ENCODE data around the gene A1CF.

DNA sequence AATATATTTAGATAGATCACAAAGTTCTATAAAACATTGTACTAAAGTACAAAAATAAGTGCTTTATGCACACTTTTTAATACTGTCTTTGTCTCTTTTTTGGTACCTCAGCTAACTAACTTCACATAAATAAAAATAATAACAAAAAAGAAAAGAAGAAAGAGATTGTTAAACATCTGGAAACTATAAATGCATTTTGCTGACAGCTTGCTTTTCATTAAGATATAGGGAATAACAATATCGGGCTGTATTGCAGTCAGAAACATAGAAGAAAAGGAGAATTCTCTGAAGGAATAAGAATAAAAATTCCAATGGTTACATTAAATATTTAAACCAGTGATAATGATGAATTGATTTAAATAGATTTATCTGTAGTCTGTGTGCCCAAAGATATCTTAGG lies 85.8 kb downstream of the A1CF start:
- TF ChIP-seq, protein P1, sequence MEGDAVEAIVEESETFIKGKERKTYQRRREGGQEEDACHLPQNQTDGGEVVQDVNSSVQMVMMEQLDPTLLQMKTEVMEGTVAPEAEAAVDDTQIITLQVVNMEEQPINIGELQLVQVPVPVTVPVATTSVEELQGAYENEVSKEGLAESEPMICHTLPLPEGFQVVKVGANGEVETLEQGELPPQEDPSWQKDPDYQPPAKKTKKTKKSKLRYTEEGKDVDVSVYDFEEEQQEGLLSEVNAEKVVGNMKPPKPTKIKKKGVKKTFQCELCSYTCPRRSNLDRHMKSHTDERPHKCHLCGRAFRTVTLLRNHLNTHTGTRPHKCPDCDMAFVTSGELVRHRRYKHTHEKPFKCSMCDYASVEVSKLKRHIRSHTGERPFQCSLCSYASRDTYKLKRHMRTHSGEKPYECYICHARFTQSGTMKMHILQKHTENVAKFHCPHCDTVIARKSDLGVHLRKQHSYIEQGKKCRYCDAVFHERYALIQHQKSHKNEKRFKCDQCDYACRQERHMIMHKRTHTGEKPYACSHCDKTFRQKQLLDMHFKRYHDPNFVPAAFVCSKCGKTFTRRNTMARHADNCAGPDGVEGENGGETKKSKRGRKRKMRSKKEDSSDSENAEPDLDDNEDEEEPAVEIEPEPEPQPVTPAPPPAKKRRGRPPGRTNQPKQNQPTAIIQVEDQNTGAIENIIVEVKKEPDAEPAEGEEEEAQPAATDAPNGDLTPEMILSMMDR (IDR thresholded peaks at IDR 0.05): no peak
- TF ChIP-seq POLR2A (IDR thresholded peaks at IDR 0.05): no peak
